Stimulated activated CD8-positive, alpha-beta memory T cell treated with anti-CD3 and anti-CD28 coated beads, Interleukin-12 subunit alpha, Interleukin-12 subunit beta, amount 100 ng/mL, for 24 hours (primary cell): ENCODE measurements around the gene TRIM26.
"Not testable (repeated sequence)": the region's sequence is repeated elsewhere in the genome, so short reads cannot be mapped to it uniquely, and the experiment has no call there.

ENCODE experiments used
- DNase-seq: peaks from one replicate; pipeline ENCODE4 v3.0.0-alpha.2; 2020; ENCODE audit errors: extremely low read depth

TRIM26 gene

GRCh38 chr6:30212865-30213666 is at the start of gene TRIM26:
TSS of gene TRIM26 (minus strand) at chr6:30213406. CDS start at chr6:30199103, 14,303 bp downstream.
- DNase-seq, result peak; percentile 91

- no peak for DNase-seq
Observed at GRCh38 chr6:30260036-30260504, 46.9 kb upstream of the TRIM26 start.

- peak; percentile 22 for DNase-seq
Observed at GRCh38 chr6:30259140-30260035, 46.2 kb upstream of the TRIM26 start.

- DNase-seq, result no peak
Observed at GRCh38 chr6:30258204-30258603, 45.0 kb upstream of the TRIM26 start.

GRCh38 chr6:30252417-30252816 is 39.2 kb upstream of the TRIM26 start:
- DNase-seq, result not testable (repeated sequence)

GRCh38 chr6:30244560-30244959 is 31.4 kb upstream of the TRIM26 start:
- DNase-seq, result no peak

- DNase-seq, result no peak
Observed at GRCh38 chr6:30238178-30238795, 25.1 kb upstream of the TRIM26 start.

- DNase-seq, result no peak
Observed at GRCh38 chr6:30234356-30234755, 21.1 kb upstream of the TRIM26 start.

- no peak for DNase-seq
Observed at GRCh38 chr6:30231067-30231466, 17.9 kb upstream of the TRIM26 start.

- DNase-seq, result no peak
Observed at GRCh38 chr6:30227763-30228487, 14.7 kb upstream of the TRIM26 start.

GRCh38 chr6:30227242-30227722 is 14.1 kb upstream of the TRIM26 start:
- DNase-seq, result no peak

GRCh38 chr6:30223339-30223738 is 10.1 kb upstream of the TRIM26 start:
- no peak for DNase-seq

GRCh38 chr6:30221956-30222355 is 8.8 kb upstream of the TRIM26 start:
- not testable (repeated sequence) for DNase-seq

GRCh38 chr6:30221395-30221794 is 8.2 kb upstream of the TRIM26 start:
- not testable (repeated sequence) for DNase-seq

GRCh38 chr6:30219244-30219643 is 6.0 kb upstream of the TRIM26 start:
- DNase-seq, result no peak

- DNase-seq, result no peak
Observed at GRCh38 chr6:30216096-30216495, 2.9 kb upstream of the TRIM26 start.

- DNase-seq, result no peak
Observed at GRCh38 chr6:30214657-30214982, 1.4 kb upstream of the TRIM26 start.

- peak; percentile 46 for DNase-seq
Observed at GRCh38 chr6:30213957-30214656, 901 bp upstream of the TRIM26 start.

GRCh38 chr6:30213667-30213956 is 406 bp upstream of the TRIM26 start:
- no peak for DNase-seq

GRCh38 chr6:30211899-30212298 is 1.3 kb downstream of the TRIM26 start:
- DNase-seq, result no peak

GRCh38 chr6:30211306-30211705 is 1.9 kb downstream of the TRIM26 start:
- no peak for DNase-seq
